GM12878 (cell line): Measurements from ENCODE around the gene AEBP1. TPM values are rescaled to one million over a fixed set of nuclear protein-coding genes. Genes with fewer than 3 reads are reported as not detected.

Source experiments
- ATAC-seq: fragments of 200-7000 bp; cut with Tn5 transposase; 3 replicates; pipeline ENCODE4 v1.9.1; 2020; ENCODE audit warnings: mild to moderate bottlenecking, moderate library complexity
- BruUV-seq: library from RNA; stranded (reverse); fragments of 400-500 nt; replicated peaks from 2 replicates; lab custom pipeline; 2021; lab: Mats Ljungman, UMichigan
- CTCF ChIA-PET: fragments of 300-600 bp; sonication (Branson Sonifier 250); formaldehyde crosslinking; extraction: SDS; loops from one replicate; lab custom pipeline; 2021; ENCODE audit warnings: inconsistent platforms; lab: Yijun Ruan, JAX
- POLR2A ChIA-PET: fragments of 350-600 bp; formaldehyde crosslinking; extraction: SDS; loops from one replicate; lab custom pipeline; 2021; ENCODE audit warnings: inconsistent platforms; lab: Charles Lee
- RAD21 ChIA-PET: fragments of 300-600 bp; sonication (Branson Sonifier 250); formaldehyde crosslinking; loops from one replicate; lab custom pipeline; 2023; ENCODE audit warnings: antibody characterized with exemption; ENCODE audit not compliant: unreplicated experiment; lab: Charles Lee
- SMC1A ChIA-PET: fragments of 300-600 bp; sonication (Branson Sonifier 250); formaldehyde crosslinking; loops from one replicate; lab custom pipeline; 2023; ENCODE audit not compliant: unreplicated experiment, uncharacterized antibody; lab: Charles Lee
- DNase-seq: peaks from one replicate; pipeline ENCODE4 v3.0.0-alpha.2; 2011; ENCODE audit warnings: low read depth, low spot score
- FAIRE-seq: peaks from 3 replicates; lab custom pipeline; 2011; peaks lifted over from hg19 to GRCh38; lab: Jason Lieb, UNC
- H2AFZ ChIP-seq: 2 replicates; pipeline ENCODE4 v1.6.0; 2011; ENCODE audit warnings: low read depth, low read length, control low read depth; ENCODE audit not compliant: control insufficient read depth
- H3K27ac ChIP-seq: 2 replicates; pipeline ENCODE4 v1.5.1; 2011; ENCODE audit warnings: control low read depth; ENCODE audit not compliant: control insufficient read depth, insufficient read depth
- H3K27me3 ChIP-seq, 2 experiments: replicated peaks in 1 of 2; 2 replicates each; pipeline versions ENCODE4 v1.6.0 to v1.6.1; 2011; ENCODE audit warnings: low read length in 1 of 2; ENCODE audit not compliant: control insufficient read depth in 2 of 2, insufficient read depth in 2 of 2
- H3K36me3 ChIP-seq, 2 experiments: 2 replicates each; pipeline ENCODE4 v1.5.1; 2011; ENCODE audit warnings: low read length in 1 of 2; ENCODE audit not compliant: control insufficient read depth in 2 of 2, insufficient read depth in 2 of 2
- H3K4me1 ChIP-seq: 2 replicates; pipeline ENCODE4 v1.6.1; 2011; ENCODE audit warnings: mild to moderate bottlenecking, low read length, moderate library complexity, mixed read lengths; ENCODE audit not compliant: control insufficient read depth, insufficient read depth
- H3K4me2 ChIP-seq: 2 replicates; pipeline ENCODE4 v1.6.0; 2011; ENCODE audit warnings: control low read depth; ENCODE audit not compliant: control insufficient read depth, insufficient read depth
- H3K4me3 ChIP-seq: fragments of 200-600 bp; sonication (generic); 2 replicates; pipeline ENCODE4 v1.5.1; 2016
- H3K79me2 ChIP-seq: 2 replicates; pipeline ENCODE4 v1.6.0; 2011; ENCODE audit warnings: low read length; ENCODE audit not compliant: control insufficient read depth, insufficient read depth
- H3K9ac ChIP-seq: 2 replicates; pipeline ENCODE4 v1.8.0; 2011; ENCODE audit warnings: low read length, control low read depth, mixed read lengths; ENCODE audit not compliant: control insufficient read depth, insufficient read depth
- H3K9me3 ChIP-seq: replicated peaks from 3 replicates; pipeline ENCODE4 v1.5.1; 2011; ENCODE audit warnings: mild to moderate bottlenecking, low read length; ENCODE audit not compliant: control insufficient read depth, insufficient read depth
- H4K20me1 ChIP-seq: 2 replicates; pipeline ENCODE4 v1.6.0; 2011; ENCODE audit not compliant: control insufficient read depth, insufficient read depth
- CBX3 ChIP-seq: fragments of 200-600 bp; sonication (generic); IDR thresholded peaks from 2 replicates; pipeline ENCODE4 v1.6.1; 2016; ENCODE audit warnings: low read depth, borderline replicate concordance
- SREBF1 ChIP-seq: IDR thresholded peaks from 2 replicates; pipeline ENCODE4 v1.6.1; 2012; ENCODE audit warnings: mild to moderate bottlenecking, low read length
- WRNIP1 ChIP-seq: IDR thresholded peaks from 2 replicates; pipeline ENCODE4 v1.6.1; 2011; ENCODE audit warnings: low read depth, low read length, improper control_type of control experiment, borderline replicate concordance
- YY1 ChIP-seq: IDR thresholded peaks from 2 replicates; pipeline ENCODE4 v1.6.1; 2011; ENCODE audit warnings: low read depth, mild to moderate bottlenecking, low read length
- ZBED1 ChIP-seq: IDR thresholded peaks from 2 replicates; pipeline ENCODE4 v1.6.1; 2016; ENCODE audit warnings: borderline replicate concordance
- WGBS: methylation state at CpG from one replicate; pipeline ENCODE4 v1.1.6; 2016; ENCODE audit warnings: low lambda C conversion rate; ENCODE audit not compliant: insufficient replicate concordance, insufficient coverage; ENCODE audit errors: missing lambda C conversion rate; 5-methylcytosine and 5-hydroxymethylcytosine counted together
- in situ Hi-C: fragments of 300-500 bp; cut with MboI; formaldehyde crosslinking; loops from 9 replicates; pipeline ENCODE4 v1.14.3; 2018; ENCODE audit warnings: mixed read lengths
- intact Hi-C: fragments of 100-400 bp; cut with micrococcal nuclease; formaldehyde crosslinking; loops from one replicate; pipeline ENCODE4 v1.14.2; 2022; ENCODE audit not compliant: unreplicated experiment
- polyA plus RNA-seq, 11 experiments: library from polyadenylated mRNA; depleted of rRNA in 4 of 11; unstranded in 6 of 11; stranded (reverse) in 5 of 11; fragments of >200 nt; fragmentation: Nextera tagmentation in 4 of 11; fragmentation: Illumina TruSeq in 1 of 11; extraction: Ambion mirVana in 4 of 11; extraction: Trizol in 1 of 11; gene quantifications; 1 replicate in 1 of 11; 2 replicates in 10 of 11; pipeline versions ENCODE4 v1.2.1 to v1.2.3, GENCODE V29; 2011 to 2016; ENCODE audit warnings: inconsistent platforms in 2 of 11, missing spikeins in 2 of 11, low read depth in 1 of 11
- total RNA-seq, 4 experiments: library from RNA; depleted of rRNA in 3 of 4; stranded (reverse); fragments of >200 nt in 3 of 4; fragmentation: Illumina TruSeq in 1 of 4; extraction: Trizol in 1 of 4; gene quantifications; 2 replicates each; pipeline versions ENCODE4 v1.2.1 to v1.2.3, GENCODE V29; 2013 to 2021
- TF ChIP-seq, protein P1 (sequence below): fragments of 450-650 bp; IDR thresholded peaks from 2 replicates; pipeline ENCODE4 v1.6.1; 2017; ENCODE audit warnings: mild to moderate bottlenecking, moderate library complexity

Gene AEBP1
- total and polyA plus RNA-seq, 10 of the 15 experiments (the other 5 are each of a cell fraction or from before 2014, with no cell fraction given) = 0.06 to 0.23 (median 0.11) TPM; not detected in 5

DNA sequence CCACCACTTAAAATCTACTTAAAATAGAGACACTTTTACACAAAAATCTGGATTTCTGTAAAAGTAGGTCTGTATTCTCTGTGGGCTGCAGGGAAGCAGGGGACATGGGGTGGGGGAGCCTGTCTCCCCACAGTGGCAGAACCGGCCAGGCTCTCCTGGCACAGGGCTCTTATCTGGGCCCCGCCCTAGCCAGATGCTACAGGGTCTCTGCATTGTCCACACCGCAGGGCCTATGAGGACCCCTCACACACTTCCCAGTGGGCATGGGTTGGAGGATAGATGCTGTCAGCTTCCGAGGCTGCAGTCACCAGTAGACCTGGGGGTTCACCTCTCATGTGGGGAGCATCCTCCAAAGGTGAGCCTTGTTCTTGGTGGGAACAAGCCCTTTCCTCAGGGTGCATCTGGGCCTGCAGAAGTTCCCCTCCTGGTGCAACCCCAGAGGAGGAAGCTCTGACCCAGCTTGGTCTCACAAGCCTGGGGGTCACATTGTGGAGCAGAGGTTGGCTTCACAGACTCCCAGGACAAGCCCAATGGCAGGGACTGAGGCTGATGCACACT, 52.4 kb downstream of the AEBP1 start:
- POLR2A ChIA-PET = no interaction called here
- FAIRE-seq (no peak), DNase-seq (no peak)
- H4K20me1 ChIP-seq = no peaks in the 10 kb centered on the region
- H3K4me1 ChIP-seq = no peaks in the 10 kb centered on the region
- no TSS peak for BruUV-seq
- no peak overlapping the region for H3K27ac ChIP-seq
- no peaks in the 10 kb centered on the region for H3K36me3 ChIP-seq
- RAD21 ChIA-PET = no interaction called here
- intact Hi-C loops = no loop called here
- H3K27me3 ChIP-seq = no peaks in the 10 kb centered on the region; a peak in 2 of 4 replicates
- WGBS = 8% methylated on average over 4 of the region's 4 CpGs
- no peak overlapping the region for H3K9ac ChIP-seq
- H3K4me3 ChIP-seq = no peak overlapping the region
- H3K79me2 ChIP-seq = no peaks in the 10 kb centered on the region
- SMC1A ChIA-PET = no interaction called here
- in situ Hi-C loops = no loop called here
- no peak overlapping the region for H2AFZ ChIP-seq
- CTCF ChIA-PET = no interaction called here
- H3K4me2 ChIP-seq = no peak overlapping the region
- TF ChIP-seq CBX3 (no peak), YY1 (no peak), WRNIP1 (no peak), ZBED1 (no peak), SREBF1 (no peak)
- TF ChIP-seq, protein P1, sequence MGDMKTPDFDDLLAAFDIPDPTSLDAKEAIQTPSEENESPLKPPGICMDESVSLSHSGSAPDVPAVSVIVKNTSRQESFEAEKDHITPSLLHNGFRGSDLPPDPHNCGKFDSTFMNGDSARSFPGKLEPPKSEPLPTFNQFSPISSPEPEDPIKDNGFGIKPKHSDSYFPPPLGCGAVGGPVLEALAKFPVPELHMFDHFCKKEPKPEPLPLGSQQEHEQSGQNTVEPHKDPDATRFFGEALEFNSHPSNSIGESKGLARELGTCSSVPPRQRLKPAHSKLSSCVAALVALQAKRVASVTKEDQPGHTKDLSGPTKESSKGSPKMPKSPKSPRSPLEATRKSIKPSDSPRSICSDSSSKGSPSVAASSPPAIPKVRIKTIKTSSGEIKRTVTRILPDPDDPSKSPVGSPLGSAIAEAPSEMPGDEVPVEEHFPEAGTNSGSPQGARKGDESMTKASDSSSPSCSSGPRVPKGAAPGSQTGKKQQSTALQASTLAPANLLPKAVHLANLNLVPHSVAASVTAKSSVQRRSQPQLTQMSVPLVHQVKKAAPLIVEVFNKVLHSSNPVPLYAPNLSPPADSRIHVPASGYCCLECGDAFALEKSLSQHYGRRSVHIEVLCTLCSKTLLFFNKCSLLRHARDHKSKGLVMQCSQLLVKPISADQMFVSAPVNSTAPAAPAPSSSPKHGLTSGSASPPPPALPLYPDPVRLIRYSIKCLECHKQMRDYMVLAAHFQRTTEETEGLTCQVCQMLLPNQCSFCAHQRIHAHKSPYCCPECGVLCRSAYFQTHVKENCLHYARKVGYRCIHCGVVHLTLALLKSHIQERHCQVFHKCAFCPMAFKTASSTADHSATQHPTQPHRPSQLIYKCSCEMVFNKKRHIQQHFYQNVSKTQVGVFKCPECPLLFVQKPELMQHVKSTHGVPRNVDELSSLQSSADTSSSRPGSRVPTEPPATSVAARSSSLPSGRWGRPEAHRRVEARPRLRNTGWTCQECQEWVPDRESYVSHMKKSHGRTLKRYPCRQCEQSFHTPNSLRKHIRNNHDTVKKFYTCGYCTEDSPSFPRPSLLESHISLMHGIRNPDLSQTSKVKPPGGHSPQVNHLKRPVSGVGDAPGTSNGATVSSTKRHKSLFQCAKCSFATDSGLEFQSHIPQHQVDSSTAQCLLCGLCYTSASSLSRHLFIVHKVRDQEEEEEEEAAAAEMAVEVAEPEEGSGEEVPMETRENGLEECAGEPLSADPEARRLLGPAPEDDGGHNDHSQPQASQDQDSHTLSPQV = no peak
- TF ChIP-seq, all 136 proteins: peak for 0
- H3K9me3 ChIP-seq = no peaks in the 10 kb centered on the region
- no peak for ATAC-seq
